Keratinocyte (primary cell): ENCODE data around the gene AUH. TPM values are rescaled to one million over a fixed set of nuclear protein-coding genes. Genes with fewer than 3 reads are reported as not detected.

Experiments used
- DNase-seq: peaks from one replicate; pipeline ENCODE4 v3.0.0-alpha.2; 2011; ENCODE audit warnings: low read depth, missing footprints, low spot score
- FAIRE-seq: peaks from 2 replicates; lab custom pipeline; 2011; peaks lifted over from hg19 to GRCh38; lab: Jason Lieb, UNC
- H2AFZ ChIP-seq: 2 replicates; pipeline ENCODE4 v1.6.0; 2012; ENCODE audit warnings: low read length, control low read depth, inconsistent platforms; ENCODE audit not compliant: control insufficient read depth
- H3K27ac ChIP-seq: 2 replicates; pipeline ENCODE4 v1.5.1; 2011; ENCODE audit warnings: low read length; ENCODE audit not compliant: control insufficient read depth, insufficient read depth
- H3K27me3 ChIP-seq: 3 replicates; pipeline ENCODE4 v1.6.0; 2011; ENCODE audit warnings: low read length; ENCODE audit not compliant: control insufficient read depth, insufficient read depth; ENCODE audit errors: extremely low read depth
- H3K36me3 ChIP-seq, 2 experiments: 2 replicates in 1 of 2; 3 replicates in 1 of 2; pipeline ENCODE4 v1.5.1; 2011; ENCODE audit warnings: low read length in 2 of 2, mild to moderate bottlenecking in 1 of 2; ENCODE audit not compliant: control insufficient read depth in 2 of 2, insufficient read depth in 2 of 2; ENCODE audit errors: extremely low read depth in 1 of 2
- H3K4me1 ChIP-seq: 3 replicates; pipeline ENCODE4 v1.5.1; 2011; ENCODE audit warnings: low read length; ENCODE audit not compliant: control insufficient read depth, insufficient read depth; ENCODE audit errors: extremely low read depth
- H3K4me2 ChIP-seq: 3 replicates; pipeline ENCODE4 v1.6.0; 2011; ENCODE audit warnings: low read depth, low read length; ENCODE audit not compliant: control insufficient read depth, insufficient read depth; ENCODE audit errors: extremely low read depth
- H3K4me3 ChIP-seq, 3 experiments: fragments of 200-600 bp in 1 of 3; sonication (generic) in 1 of 3; 2 replicates in 2 of 3; 3 replicates in 1 of 3; pipeline ENCODE4 v1.5.1; 2011 to 2016; ENCODE audit warnings: low read length in 3 of 3, mild to moderate bottlenecking in 3 of 3, control low read depth in 2 of 3, inconsistent platforms in 1 of 3, low read depth in 1 of 3, mixed read lengths in 1 of 3, mixed run types in 1 of 3, moderate library complexity in 1 of 3; ENCODE audit not compliant: control insufficient read depth in 2 of 3, insufficient read depth in 2 of 3; ENCODE audit errors: extremely low read depth in 1 of 3
- H3K79me2 ChIP-seq: 2 replicates; pipeline ENCODE4 v1.6.0; 2012; ENCODE audit warnings: low read length; ENCODE audit not compliant: control insufficient read depth, insufficient read depth
- H3K9ac ChIP-seq: 3 replicates; pipeline ENCODE4 v1.6.0; 2011; ENCODE audit warnings: low read length; ENCODE audit not compliant: control insufficient read depth, insufficient read depth; ENCODE audit errors: extremely low read depth
- H3K9me1 ChIP-seq: 3 replicates; pipeline ENCODE4 v1.6.0; 2011; ENCODE audit warnings: low read length; ENCODE audit not compliant: control insufficient read depth, insufficient read depth; ENCODE audit errors: extremely low read depth
- H3K9me3 ChIP-seq: 2 replicates; pipeline ENCODE4 v1.5.1; 2012; ENCODE audit warnings: low read depth, low read length; ENCODE audit not compliant: control insufficient read depth
- H4K20me1 ChIP-seq: 3 replicates; pipeline ENCODE4 v1.6.0; 2011; ENCODE audit warnings: low read length; ENCODE audit not compliant: control insufficient read depth, insufficient read depth; ENCODE audit errors: extremely low read depth
- CTCF ChIP-seq, 3 experiments: IDR thresholded peaks in 1 of 3; conservative IDR thresholded peaks in 1 of 3; optimal IDR thresholded peaks in 1 of 3; 2 replicates in 2 of 3; 3 replicates in 1 of 3; pipeline versions ENCODE3 to v1.5.1; 2011; ENCODE audit warnings: low read length in 3 of 3, mild to moderate bottlenecking in 3 of 3, moderate library complexity in 2 of 3, control low read depth in 1 of 3, inconsistent platforms in 1 of 3; ENCODE audit not compliant: insufficient read depth in 2 of 3; ENCODE audit errors: extremely low read depth in 1 of 3
- EZH2 ChIP-seq: IDR thresholded peaks from one replicate; pipeline ENCODE4 v1.6.1; 2012; ENCODE audit warnings: inconsistent platforms, mild to moderate bottlenecking, low read length, moderate library complexity
- dilution Hi-C: fragments of 300-500 bp; cut with MboI; formaldehyde crosslinking; loops from one replicate; pipeline ENCODE4 v1.7.0; 2020; ENCODE audit warnings: low sequenced_read_pairs; ENCODE audit not compliant: extremely low pct_ligation_motif_present
- polyA plus RNA-seq, 5 experiments: library from polyadenylated mRNA; depleted of rRNA in 3 of 5; stranded (reverse) in 3 of 5; stranded (forward) in 1 of 5; unstranded in 1 of 5; fragments of >200 nt; gene quantifications; 1 replicate in 1 of 5; 2 replicates in 3 of 5; 3 replicates in 1 of 5; pipeline versions ENCODE4 v1.2.1 to v1.2.3, GENCODE V29; 2011 to 2012; ENCODE audit warnings: missing spikeins in 2 of 5, low read depth in 1 of 5, low replicate concordance in 1 of 5

Gene AUH
- polyA plus RNA-seq, 1 donor (not counting 4 experiments of a cell fraction or from before 2014, with no cell fraction given), result 5.5 TPM

- TF ChIP-seq CTCF (optimal IDR thresholded peaks at IDR 0.05 in 1 of 3, IDR thresholded peaks at IDR 0.05 in 1 of 3, conservative IDR thresholded peaks at IDR 0.05 in 1 of 3; ENCODE audit: extremely low read depth in 1 of 3, insufficient read depth in 2 of 3, low read length in 3 of 3) (no peak), EZH2 (no peak)
- DNase-seq (no peak), FAIRE-seq (no peak)
- H3K9ac ChIP-seq, result no peak overlapping the region
- no peaks in the 10 kb centered on the region for H3K79me2 ChIP-seq
- H3K27ac ChIP-seq, result no peak overlapping the region
- H3K27me3 ChIP-seq, result peaks cover 11% of the 10 kb centered on the region
- dilution Hi-C loops, result no loop called here
- H3K4me2 ChIP-seq, result no peak overlapping the region
- H4K20me1 ChIP-seq, result no peaks in the 10 kb centered on the region
- H3K36me3 ChIP-seq, result no peaks in the 10 kb centered on the region
- no peak overlapping the region for H3K4me3 ChIP-seq
- peaks cover 2% of the 10 kb centered on the region for H3K9me1 ChIP-seq
- no peaks in the 10 kb centered on the region for H3K9me3 ChIP-seq
- H2AFZ ChIP-seq, result no peak overlapping the region
- H3K4me1 ChIP-seq, result peaks cover 25% of the 10 kb centered on the region
These were observed 185.3 kb downstream of the AUH start for GRCh38 chr9:91176426-91176825.

GRCh38 chr9:91174772-91175171, 186.9 kb downstream of the AUH start:
- H3K4me3 ChIP-seq, result no peak overlapping the region
- no peak for TF ChIP-seq CTCF (optimal IDR thresholded peaks at IDR 0.05 in 1 of 3, IDR thresholded peaks at IDR 0.05 in 1 of 3, conservative IDR thresholded peaks at IDR 0.05 in 1 of 3; ENCODE audit: extremely low read depth in 1 of 3, insufficient read depth in 2 of 3, low read length in 3 of 3)
- TF ChIP-seq EZH2, result no peak
- FAIRE-seq, result no peak

More at GRCh38 chr9:91174772-91175171, 186.9 kb downstream of the AUH start:
- Histone ChIP-seq H3K9ac (no peak overlapping the region), H3K4me2 (no peak overlapping the region), H3K9me1 (peaks cover 2% of the 10 kb centered on the region), H3K79me2 (no peaks in the 10 kb centered on the region), H3K27ac (no peak overlapping the region), H3K36me3 (no peaks in the 10 kb centered on the region), H4K20me1 (no peaks in the 10 kb centered on the region), H3K4me1 (peaks cover 25% of the 10 kb centered on the region), H2AFZ (no peak overlapping the region), H3K9me3 (peaks cover 2% of the 10 kb centered on the region), H3K27me3 (peaks cover 11% of the 10 kb centered on the region)
- dilution Hi-C loops, result no loop called here
- no peak for DNase-seq
